GM10266 (cell line): ENCODE measurements around the gene CGNL1.

Experiments
- DNase-seq: peaks from one replicate; pipeline ENCODE4 v3.0.0; 2012; ENCODE audit errors: extremely low spot score
- CTCF ChIP-seq: IDR thresholded peaks from 2 replicates; pipeline ENCODE4 v1.5.1; 2012; ENCODE audit warnings: mild to moderate bottlenecking, low read depth; ENCODE audit not compliant: control insufficient read depth, insufficient read depth; ENCODE audit errors: missing control alignments

CGNL1 gene

GRCh38 chr15:57436166-57436565, 59.9 kb downstream of the CGNL1 start:
- TF ChIP-seq CTCF: no peak
- no peak for DNase-seq

GRCh38 chr15:57436961-57437360, 60.7 kb downstream of the CGNL1 start:
- TF ChIP-seq CTCF: no peak
- DNase-seq: no peak

- TF ChIP-seq CTCF: no peak
- DNase-seq: no peak
Observed at GRCh38 chr15:57437564-57437963, 61.3 kb downstream of the CGNL1 start.

GRCh38 chr15:57438166-57438565, 61.9 kb downstream of the CGNL1 start:
- no peak for TF ChIP-seq CTCF
- DNase-seq: no peak

- no peak for TF ChIP-seq CTCF
- DNase-seq: no peak
Observed at GRCh38 chr15:57439128-57440027, 63.1 kb downstream of the CGNL1 start.

GRCh38 chr15:57440167-57440566, 63.9 kb downstream of the CGNL1 start:
- TF ChIP-seq CTCF: no peak
- DNase-seq: no peak

- no peak for TF ChIP-seq CTCF
Observed at GRCh38 chr15:57440799-57441198, 64.5 kb downstream of the CGNL1 start.

More at GRCh38 chr15:57440799-57441198, 64.5 kb downstream of the CGNL1 start:
- DNase-seq: no peak
